ENCODE data around the gene KIAA0232.

DNA sequence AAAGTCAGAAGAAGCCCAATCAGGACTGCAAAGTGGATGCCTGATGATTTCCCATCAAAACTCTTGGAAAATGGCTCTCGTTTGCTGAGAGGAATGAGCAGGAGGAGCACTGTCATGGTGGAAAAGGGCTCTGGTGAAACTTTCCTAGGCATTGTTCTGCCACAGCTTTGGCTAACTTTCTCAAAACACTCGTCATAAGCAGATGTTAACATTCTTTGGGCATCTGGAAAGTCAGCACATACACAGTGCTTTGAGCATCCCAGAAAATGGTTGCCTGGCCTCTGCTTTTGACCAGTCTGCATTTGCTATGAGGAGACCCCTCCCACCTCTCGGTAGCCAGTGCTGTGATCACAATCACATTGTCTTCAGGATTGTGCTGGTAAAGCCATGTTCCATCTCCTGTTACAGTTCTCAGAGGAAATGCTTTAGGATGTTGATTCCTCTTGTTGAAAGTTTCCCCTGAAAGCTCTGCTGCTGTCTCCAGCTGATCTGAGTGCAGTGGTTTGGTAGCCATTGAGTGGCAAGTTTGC is 101.9 kb downstream of the KIAA0232 start:
- TF ChIP-seq, protein P1, sequence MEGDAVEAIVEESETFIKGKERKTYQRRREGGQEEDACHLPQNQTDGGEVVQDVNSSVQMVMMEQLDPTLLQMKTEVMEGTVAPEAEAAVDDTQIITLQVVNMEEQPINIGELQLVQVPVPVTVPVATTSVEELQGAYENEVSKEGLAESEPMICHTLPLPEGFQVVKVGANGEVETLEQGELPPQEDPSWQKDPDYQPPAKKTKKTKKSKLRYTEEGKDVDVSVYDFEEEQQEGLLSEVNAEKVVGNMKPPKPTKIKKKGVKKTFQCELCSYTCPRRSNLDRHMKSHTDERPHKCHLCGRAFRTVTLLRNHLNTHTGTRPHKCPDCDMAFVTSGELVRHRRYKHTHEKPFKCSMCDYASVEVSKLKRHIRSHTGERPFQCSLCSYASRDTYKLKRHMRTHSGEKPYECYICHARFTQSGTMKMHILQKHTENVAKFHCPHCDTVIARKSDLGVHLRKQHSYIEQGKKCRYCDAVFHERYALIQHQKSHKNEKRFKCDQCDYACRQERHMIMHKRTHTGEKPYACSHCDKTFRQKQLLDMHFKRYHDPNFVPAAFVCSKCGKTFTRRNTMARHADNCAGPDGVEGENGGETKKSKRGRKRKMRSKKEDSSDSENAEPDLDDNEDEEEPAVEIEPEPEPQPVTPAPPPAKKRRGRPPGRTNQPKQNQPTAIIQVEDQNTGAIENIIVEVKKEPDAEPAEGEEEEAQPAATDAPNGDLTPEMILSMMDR (IDR thresholded peaks at IDR 0.05): no peak
- TF ChIP-seq EP300 (IDR thresholded peaks at IDR 0.05): no peak
- TF ChIP-seq POLR2AphosphoS5 (IDR thresholded peaks at IDR 0.05): no peak
- TF ChIP-seq POLR2A (IDR thresholded peaks at IDR 0.05): no peak

Measured in gastroesophageal sphincter (tissue), 3 donors.